ENCODE measurements around the gene PLG. TPM values are rescaled to one million over a fixed set of nuclear protein-coding genes. Genes with fewer than 3 reads are reported as not detected.
"Not testable (repeated sequence)": the region's sequence is repeated elsewhere in the genome, so short reads cannot be mapped to it uniquely, and the experiment has no call there.

The PLG gene
- total RNA-seq, 2 donors from 2014 or later: not detected

GRCh38 chr6:160782228-160782627 lies 80.2 kb downstream of the PLG start:
- DNase-seq: no peak
- Histone ChIP-seq H3K27me3 (ENCODE audit: control insufficient read depth, insufficient read depth, low read length, poor library complexity, severe bottlenecking) (no peaks in the 10 kb centered on the region), H3K9ac (ENCODE audit: extremely low read depth, low read length, poor library complexity, severe bottlenecking) (no peak overlapping the region), H3K36me3 (ENCODE audit: control insufficient read depth, insufficient read depth, low read length) (no peaks in the 10 kb centered on the region), H3K4me3 (ENCODE audit: low read length) (no peak overlapping the region), H3K9me3 (ENCODE audit: control insufficient read depth, low read length) (no peaks in the 10 kb centered on the region), H3K27ac (ENCODE audit: low read depth, low read length) (no peak overlapping the region), H3K4me1 (ENCODE audit: control insufficient read depth, insufficient read depth, low read length) (no peaks in the 10 kb centered on the region)
- Mint-ChIP-seq H3K4me3 (no peak overlapping the region), H3K36me3 (ENCODE audit: low read depth) (no peaks in the 10 kb centered on the region), H3K4me1 (no peaks in the 10 kb centered on the region), H3K9me3 (peaks cover 9% of the 10 kb centered on the region), H3K27me3 (ENCODE audit: insufficient read depth) (no peaks in the 10 kb centered on the region), H3K27ac (no peak overlapping the region)
- 89% methylated on average over 1 of the region's 1 CpG; no CpG with 5 or more reads in 1 of the 2 experiments for WGBS, 2 experiments (ENCODE audit: insufficient coverage in 1 of 2, insufficient read length in 1 of 2)
- TF ChIP-seq, protein P1, sequence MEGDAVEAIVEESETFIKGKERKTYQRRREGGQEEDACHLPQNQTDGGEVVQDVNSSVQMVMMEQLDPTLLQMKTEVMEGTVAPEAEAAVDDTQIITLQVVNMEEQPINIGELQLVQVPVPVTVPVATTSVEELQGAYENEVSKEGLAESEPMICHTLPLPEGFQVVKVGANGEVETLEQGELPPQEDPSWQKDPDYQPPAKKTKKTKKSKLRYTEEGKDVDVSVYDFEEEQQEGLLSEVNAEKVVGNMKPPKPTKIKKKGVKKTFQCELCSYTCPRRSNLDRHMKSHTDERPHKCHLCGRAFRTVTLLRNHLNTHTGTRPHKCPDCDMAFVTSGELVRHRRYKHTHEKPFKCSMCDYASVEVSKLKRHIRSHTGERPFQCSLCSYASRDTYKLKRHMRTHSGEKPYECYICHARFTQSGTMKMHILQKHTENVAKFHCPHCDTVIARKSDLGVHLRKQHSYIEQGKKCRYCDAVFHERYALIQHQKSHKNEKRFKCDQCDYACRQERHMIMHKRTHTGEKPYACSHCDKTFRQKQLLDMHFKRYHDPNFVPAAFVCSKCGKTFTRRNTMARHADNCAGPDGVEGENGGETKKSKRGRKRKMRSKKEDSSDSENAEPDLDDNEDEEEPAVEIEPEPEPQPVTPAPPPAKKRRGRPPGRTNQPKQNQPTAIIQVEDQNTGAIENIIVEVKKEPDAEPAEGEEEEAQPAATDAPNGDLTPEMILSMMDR (conservative IDR thresholded peaks at IDR 0.05): no peak

GRCh38 chr6:160783741-160784140 lies 81.7 kb downstream of the PLG start:
- Histone ChIP-seq H3K36me3 (ENCODE audit: control insufficient read depth, insufficient read depth, low read length) (no peaks in the 10 kb centered on the region), H3K27me3 (ENCODE audit: control insufficient read depth, insufficient read depth, low read length, poor library complexity, severe bottlenecking) (no peaks in the 10 kb centered on the region), H3K9me3 (ENCODE audit: control insufficient read depth, low read length) (no peaks in the 10 kb centered on the region), H3K27ac (ENCODE audit: low read depth, low read length) (no peak overlapping the region), H3K4me3 (ENCODE audit: low read length) (no peak overlapping the region), H3K4me1 (ENCODE audit: control insufficient read depth, insufficient read depth, low read length) (no peaks in the 10 kb centered on the region), H3K9ac (ENCODE audit: extremely low read depth, low read length, poor library complexity, severe bottlenecking) (no peak overlapping the region)
- Mint-ChIP-seq H3K36me3 (ENCODE audit: low read depth) (no peaks in the 10 kb centered on the region), H3K4me1 (no peaks in the 10 kb centered on the region), H3K27ac (no peak overlapping the region), H3K4me3 (no peak overlapping the region), H3K9me3 (peaks cover 12% of the 10 kb centered on the region), H3K27me3 (ENCODE audit: insufficient read depth) (no peaks in the 10 kb centered on the region)
- no peak for DNase-seq
- WGBS, 2 experiments (ENCODE audit: insufficient coverage in 1 of 2, insufficient read length in 1 of 2): 67 to 79% methylated on average over 4 to 7 of the region's 7 CpGs
- TF ChIP-seq, protein P1 (conservative IDR thresholded peaks at IDR 0.05): no peak

DNA sequence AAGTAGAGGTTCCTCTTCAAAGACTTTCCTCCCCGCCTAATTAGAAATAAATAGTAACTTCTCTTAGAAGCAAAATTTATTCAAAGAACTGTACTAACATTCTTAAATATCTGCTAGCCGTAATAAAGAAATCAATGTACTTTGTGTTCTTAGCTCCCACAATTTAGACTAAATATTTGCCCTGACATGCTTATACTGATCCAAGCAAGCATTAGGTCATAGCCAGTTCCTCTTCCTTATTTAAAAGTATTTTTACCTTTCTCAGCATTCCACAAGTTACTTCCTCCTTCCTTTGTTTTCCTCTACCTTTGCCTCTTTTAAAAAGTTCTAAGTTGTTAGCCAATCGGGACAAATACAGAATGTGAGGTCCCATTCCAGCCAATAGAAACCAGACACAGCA lies 86.1 kb downstream of the PLG start:
- H3K27me3 Mint-ChIP-seq (ENCODE audit: insufficient read depth); H3K27ac Mint-ChIP-seq; H3K4me3 ChIP-seq (ENCODE audit: low read length); DNase-seq; H3K9ac ChIP-seq (ENCODE audit: extremely low read depth, low read length, poor library complexity, severe bottlenecking); H3K27me3 ChIP-seq (ENCODE audit: control insufficient read depth, insufficient read depth, low read length, poor library complexity, severe bottlenecking); H3K27ac ChIP-seq (ENCODE audit: low read depth, low read length); H3K4me3 Mint-ChIP-seq; H3K9me3 ChIP-seq (ENCODE audit: control insufficient read depth, low read length); H3K9me3 Mint-ChIP-seq; H3K4me1 ChIP-seq (ENCODE audit: control insufficient read depth, insufficient read depth, low read length); H3K36me3 Mint-ChIP-seq (ENCODE audit: low read depth); H3K36me3 ChIP-seq (ENCODE audit: control insufficient read depth, insufficient read depth, low read length): not testable (repeated sequence)
- H3K4me1 Mint-ChIP-seq: peaks cover 15% of the 10 kb centered on the region
- 91% methylated on average over 3 of the region's 3 CpGs; no CpG with 5 or more reads in 1 of the 2 experiments for WGBS, 2 experiments (ENCODE audit: insufficient coverage in 1 of 2, insufficient read length in 1 of 2)

DNA sequence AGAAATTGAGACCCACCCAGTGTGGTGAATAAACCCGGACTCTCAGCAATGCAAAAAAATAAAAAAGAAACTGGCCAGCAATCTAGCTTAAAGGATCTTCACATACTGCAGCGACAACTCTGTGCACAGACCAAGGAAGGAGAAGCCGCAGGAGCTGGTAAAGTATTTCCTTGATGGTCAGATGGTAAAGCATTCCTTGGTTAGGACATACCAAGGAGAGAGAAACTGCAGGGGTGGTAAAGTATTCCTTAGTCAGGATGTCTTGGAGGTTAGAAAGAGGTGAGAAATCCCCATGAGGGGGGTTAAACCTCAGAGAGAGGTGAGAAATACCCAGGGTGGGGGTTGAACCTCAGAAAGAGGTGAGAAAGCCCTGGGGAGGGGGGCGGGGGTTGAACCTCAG lies 86.8 kb downstream of the PLG start:
- H3K4me1 ChIP-seq (ENCODE audit: control insufficient read depth, insufficient read depth, low read length): peaks cover 3% of the 10 kb centered on the region
- Mint-ChIP-seq H3K36me3 (ENCODE audit: low read depth) (peaks cover 2% of the 10 kb centered on the region), H3K27ac (no peak overlapping the region), H3K4me1 (peaks cover 19% of the 10 kb centered on the region), H3K9me3 (peaks cover 7% of the 10 kb centered on the region), H3K4me3 (no peak overlapping the region), H3K27me3 (ENCODE audit: insufficient read depth) (no peaks in the 10 kb centered on the region)
- H3K4me3 ChIP-seq (ENCODE audit: low read length): no peak overlapping the region
- no peaks in the 10 kb centered on the region for H3K9me3 ChIP-seq (ENCODE audit: control insufficient read depth, low read length)
- whole genome bisulfite sequencing, 2 experiments (ENCODE audit: insufficient coverage in 1 of 2, insufficient read length in 1 of 2): 77 to 78% methylated on average over 3 to 4 of the region's 4 CpGs
- H3K27ac ChIP-seq (ENCODE audit: low read depth, low read length): no peak overlapping the region
- H3K9ac ChIP-seq (ENCODE audit: extremely low read depth, low read length, poor library complexity, severe bottlenecking): no peak overlapping the region
- H3K27me3 ChIP-seq (ENCODE audit: control insufficient read depth, insufficient read depth, low read length, poor library complexity, severe bottlenecking): no peaks in the 10 kb centered on the region
- TF ChIP-seq, protein P1 (conservative IDR thresholded peaks at IDR 0.05): no peak
- H3K36me3 ChIP-seq (ENCODE audit: control insufficient read depth, insufficient read depth, low read length): no peaks in the 10 kb centered on the region
- no peak for DNase-seq
